WTC11 (cell line): Measurements from ENCODE around the gene MN1. TPM values are rescaled to one million over a fixed set of nuclear protein-coding genes. Genes with fewer than 3 reads are reported as not detected.

Source experiments
- ATAC-seq: fragments of 200-7000 bp; cut with Tn5 transposase; 2 replicates; pipeline ENCODE4 v1.10.0; 2021; ENCODE audit warnings: mild to moderate bottlenecking, moderate library complexity
- CTCF ChIA-PET: fragments of 300-600 bp; sonication (Branson Sonifier 250); formaldehyde crosslinking; loops from one replicate; lab custom pipeline; 2021; ENCODE audit warnings: antibody characterized with exemption; lab: Charles Lee
- POLR2A ChIA-PET: fragments of 350-600 bp; sonication (Branson Sonifier 250); formaldehyde crosslinking; loops from one replicate; lab custom pipeline; 2021; ENCODE audit warnings: antibody characterized with exemption; lab: Charles Lee
- DNase-seq: peaks from one replicate; pipeline ENCODE4 v3.0.0; 2021; ENCODE audit warnings: low spot score
- H3K27ac Mint-ChIP-seq: 2 replicates; pipeline ENCODE4 v1.8.0; 2021; ENCODE audit warnings: mixed read lengths
- H3K27me3 Mint-ChIP-seq: 2 replicates; pipeline ENCODE4 v1.8.0; 2021; ENCODE audit warnings: low read depth, mild to moderate bottlenecking, moderate library complexity, mixed read lengths
- H3K36me3 Mint-ChIP-seq: 2 replicates; pipeline ENCODE4 v1.8.0; 2021; ENCODE audit warnings: mixed read lengths
- H3K4me1 Mint-ChIP-seq: 2 replicates; pipeline ENCODE4 v1.8.0; 2022; ENCODE audit warnings: mixed read lengths
- H3K4me3 Mint-ChIP-seq: 2 replicates; pipeline ENCODE4 v1.8.0; 2021; ENCODE audit warnings: mild to moderate bottlenecking, moderate library complexity, mixed read lengths
- H3K9me3 Mint-ChIP-seq: 2 replicates; pipeline ENCODE4 v1.8.0; 2021; ENCODE audit warnings: mixed read lengths
- FOXJ3 ChIP-seq: sonication (generic); formaldehyde crosslinking; IDR thresholded peaks from 2 replicates; pipeline ENCODE4 v1.9.0; 2021; ENCODE audit warnings: missing genetic modification reagents, mild to moderate bottlenecking, borderline replicate concordance
- MXD4 ChIP-seq: fragments of 250-450 bp; sonication (Bioruptor Pico); IDR thresholded peaks from 2 replicates; pipeline ENCODE4 v1.8.0; 2021; ENCODE audit warnings: mild to moderate bottlenecking, moderate library complexity, borderline replicate concordance
- NR3C1 ChIP-seq: sonication (generic); formaldehyde crosslinking; conservative IDR thresholded peaks from 2 replicates; pipeline ENCODE4 v1.8.1; 2023; ENCODE audit warnings: low read depth, mild to moderate bottlenecking, missing genetic modification reagents
- RELA ChIP-seq: sonication (generic); formaldehyde crosslinking; IDR thresholded peaks from 2 replicates; pipeline ENCODE4 v1.8.1; 2022; ENCODE audit warnings: missing genetic modification reagents, mild to moderate bottlenecking, borderline replicate concordance
- TP53 ChIP-seq: sonication (generic); formaldehyde crosslinking; IDR thresholded peaks from 2 replicates; pipeline ENCODE4 v1.8.1; 2023; ENCODE audit warnings: mild to moderate bottlenecking, missing genetic modification reagents
- ZNF121 ChIP-seq: sonication (generic); formaldehyde crosslinking; IDR thresholded peaks from 2 replicates; pipeline ENCODE4 v1.8.0; 2023; ENCODE audit warnings: missing genetic modification reagents
- ZNF317 ChIP-seq: sonication (generic); formaldehyde crosslinking; IDR thresholded peaks from 2 replicates; pipeline ENCODE4 v1.8.1; 2023; ENCODE audit warnings: low read depth, mild to moderate bottlenecking, moderate library complexity, missing genetic modification reagents, borderline replicate concordance
- ZNF416 ChIP-seq: fragments of 250-450 bp; sonication (Bioruptor Pico); IDR thresholded peaks from 2 replicates; pipeline ENCODE4 v1.9.0; 2021; ENCODE audit warnings: mild to moderate bottlenecking, inconsistent platforms
- ZNF671 ChIP-seq: fragments of 250-450 bp; sonication (Bioruptor Pico); IDR thresholded peaks from 2 replicates; pipeline ENCODE4 v1.8.0; 2021; ENCODE audit warnings: mild to moderate bottlenecking
- total RNA-seq: library from RNA; stranded (reverse); gene quantifications from 3 replicates; pipeline ENCODE4 v1.2.3, GENCODE V29; 2021
- TF ChIP-seq, protein P1 (sequence below): fragments of 250-450 bp; sonication (Bioruptor Pico); IDR thresholded peaks from 2 replicates; pipeline ENCODE4 v2.1.2; 2022; ENCODE audit warnings: mild to moderate bottlenecking, moderate library complexity
- TF ChIP-seq, protein P2 (sequence below): fragments of 250-450 bp; sonication (Bioruptor Pico); conservative IDR thresholded peaks from 2 replicates; pipeline ENCODE4 v1.9.0; 2021; ENCODE audit warnings: mild to moderate bottlenecking
- TF ChIP-seq, protein P3 (sequence below): sonication (generic); formaldehyde crosslinking; IDR thresholded peaks from 2 replicates; pipeline ENCODE4 v1.8.0; 2022; ENCODE audit warnings: mild to moderate bottlenecking, missing genetic modification reagents
- TF ChIP-seq, protein P4 (sequence below): sonication (generic); formaldehyde crosslinking; IDR thresholded peaks from 2 replicates; pipeline ENCODE4 v1.8.0; 2023; ENCODE audit warnings: mild to moderate bottlenecking, missing genetic modification reagents
- TF ChIP-seq, protein P5 (sequence below): sonication (generic); formaldehyde crosslinking; IDR thresholded peaks from 2 replicates; pipeline ENCODE4 v1.8.1; 2022; ENCODE audit warnings: missing genetic modification reagents, borderline replicate concordance

Gene MN1
- total RNA-seq, 1 experiment from 2014 or later, result 21.3 TPM

DNA sequence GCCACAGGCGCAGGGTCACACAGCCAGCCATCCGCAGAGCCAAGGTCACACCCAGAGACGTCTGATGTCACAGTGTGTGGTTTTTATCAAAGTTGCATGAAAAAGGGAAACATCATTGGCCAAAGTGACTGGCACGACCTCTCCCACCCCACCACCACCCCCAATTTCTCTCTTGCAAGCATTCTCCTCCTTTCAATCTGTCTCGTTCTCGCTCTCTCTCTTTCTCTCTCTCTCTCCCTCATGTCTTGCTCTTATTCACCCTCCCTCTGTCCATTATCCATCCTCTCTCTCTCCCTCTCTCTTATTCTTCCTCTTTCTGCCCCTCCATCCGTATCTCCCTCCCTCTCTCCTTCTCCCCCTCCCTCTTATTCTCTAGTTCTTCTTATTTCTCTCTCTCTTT is 40.6 kb downstream of the MN1 start:
- POLR2A ChIA-PET, result no interaction called here
- DNase-seq, result no peak
- H3K36me3 Mint-ChIP-seq, result no peaks in the 10 kb centered on the region
- H3K4me3 Mint-ChIP-seq, result no peak overlapping the region
- peaks cover 17% of the 10 kb centered on the region for H3K4me1 Mint-ChIP-seq
- H3K9me3 Mint-ChIP-seq, result no peaks in the 10 kb centered on the region
- TF ChIP-seq ZNF671 (CRISPR knock-in tag) (no peak), ZNF121 (0 out of 2 replicates have a peak, but pooled peaks have one; percentile 5), ZNF416 (CRISPR knock-in tag) (no peak), ZNF317 (CRISPR knock-in tag) (no peak), TP53 (CRISPR knock-in tag) (no peak)
- TF ChIP-seq, protein P1, sequence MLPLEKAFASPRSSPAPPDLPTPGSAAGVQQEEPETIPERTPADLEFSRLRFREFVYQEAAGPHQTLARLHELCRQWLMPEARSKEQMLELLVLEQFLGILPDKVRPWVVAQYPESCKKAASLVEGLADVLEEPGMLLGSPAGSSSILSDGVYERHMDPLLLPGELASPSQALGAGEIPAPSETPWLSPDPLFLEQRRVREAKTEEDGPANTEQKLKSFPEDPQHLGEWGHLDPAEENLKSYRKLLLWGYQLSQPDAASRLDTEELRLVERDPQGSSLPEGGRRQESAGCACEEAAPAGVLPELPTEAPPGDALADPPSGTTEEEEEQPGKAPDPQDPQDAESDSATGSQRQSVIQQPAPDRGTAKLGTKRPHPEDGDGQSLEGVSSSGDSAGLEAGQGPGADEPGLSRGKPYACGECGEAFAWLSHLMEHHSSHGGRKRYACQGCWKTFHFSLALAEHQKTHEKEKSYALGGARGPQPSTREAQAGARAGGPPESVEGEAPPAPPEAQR (CRISPR knock-in tag), result no peak
- TF ChIP-seq, protein P2, sequence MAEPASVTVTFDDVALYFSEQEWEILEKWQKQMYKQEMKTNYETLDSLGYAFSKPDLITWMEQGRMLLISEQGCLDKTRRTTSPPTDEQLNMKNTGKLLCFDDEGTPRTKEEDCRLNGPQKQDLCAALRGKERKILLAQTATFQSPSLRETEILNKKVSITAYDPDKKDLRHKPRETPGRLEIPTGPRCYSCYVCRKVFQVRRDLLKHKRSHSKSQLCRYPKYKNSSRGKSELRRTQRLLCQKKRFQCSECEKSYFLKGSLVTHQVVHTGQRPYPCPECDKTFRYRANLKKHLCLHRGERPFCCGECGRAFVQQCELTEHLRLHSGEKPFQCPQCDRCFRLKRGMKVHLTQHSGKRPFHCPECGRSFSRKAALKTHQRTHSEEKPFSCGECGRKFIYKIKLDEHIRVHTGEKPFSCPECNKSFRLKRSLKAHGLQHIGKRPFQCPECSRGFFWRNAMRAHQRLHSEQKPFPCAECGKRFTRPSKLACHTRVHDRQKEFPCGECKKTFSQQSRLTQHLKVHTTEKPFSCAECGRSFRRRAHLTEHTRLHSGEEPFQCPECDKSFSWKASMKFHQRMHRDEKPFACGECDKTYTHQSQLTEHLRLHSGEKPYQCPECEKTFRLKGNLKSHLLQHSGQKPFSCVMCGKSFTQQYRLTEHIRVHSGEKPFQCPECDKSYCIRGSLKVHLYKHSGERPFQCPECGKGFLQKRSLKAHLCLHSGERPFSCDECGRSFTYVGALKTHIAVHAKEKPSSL (CRISPR knock-in tag), result no peak
- H3K27ac Mint-ChIP-seq, result no peak overlapping the region
- ATAC-seq, result no peak
- CTCF ChIA-PET, result interaction anchor here (0.7 to 0.9 kb wide), 3 partner anchors 12 to 164 kb away, joined by 3 to 4 read pairs (median 4); no protein-coding TSS in a partner anchor
- H3K27me3 Mint-ChIP-seq, result no peaks in the 10 kb centered on the region

DNA sequence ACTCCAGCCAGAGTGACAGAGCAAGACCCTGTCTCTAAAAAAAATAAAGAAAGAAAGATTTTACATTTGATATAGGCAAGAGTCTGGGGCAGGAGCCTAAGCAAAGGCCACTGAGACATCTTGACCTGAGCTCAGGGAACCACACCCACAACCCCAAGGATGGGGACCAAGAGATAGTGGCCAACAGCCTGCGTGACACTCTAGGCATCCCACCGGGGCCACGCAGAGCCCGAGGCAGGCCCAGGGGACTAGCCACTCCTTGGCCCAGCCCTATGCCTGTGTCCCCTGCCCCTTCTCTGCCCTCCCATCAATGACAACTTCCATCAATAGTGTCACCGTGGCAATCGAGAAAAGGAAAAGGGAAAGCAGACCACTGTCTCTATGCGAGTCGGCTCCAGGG is 41.1 kb downstream of the MN1 start:
- no peaks in the 10 kb centered on the region for H3K36me3 Mint-ChIP-seq
- H3K4me3 Mint-ChIP-seq, result no peak overlapping the region
- CTCF ChIA-PET, result no interaction called here
- POLR2A ChIA-PET, result no interaction called here
- H3K27me3 Mint-ChIP-seq, result no peaks in the 10 kb centered on the region
- no peaks in the 10 kb centered on the region for H3K9me3 Mint-ChIP-seq
- TF ChIP-seq FOXJ3 (CRISPR knock-in tag), result no peak
- TF ChIP-seq NR3C1 (CRISPR knock-in tag), result no peak
- TF ChIP-seq, protein P3, sequence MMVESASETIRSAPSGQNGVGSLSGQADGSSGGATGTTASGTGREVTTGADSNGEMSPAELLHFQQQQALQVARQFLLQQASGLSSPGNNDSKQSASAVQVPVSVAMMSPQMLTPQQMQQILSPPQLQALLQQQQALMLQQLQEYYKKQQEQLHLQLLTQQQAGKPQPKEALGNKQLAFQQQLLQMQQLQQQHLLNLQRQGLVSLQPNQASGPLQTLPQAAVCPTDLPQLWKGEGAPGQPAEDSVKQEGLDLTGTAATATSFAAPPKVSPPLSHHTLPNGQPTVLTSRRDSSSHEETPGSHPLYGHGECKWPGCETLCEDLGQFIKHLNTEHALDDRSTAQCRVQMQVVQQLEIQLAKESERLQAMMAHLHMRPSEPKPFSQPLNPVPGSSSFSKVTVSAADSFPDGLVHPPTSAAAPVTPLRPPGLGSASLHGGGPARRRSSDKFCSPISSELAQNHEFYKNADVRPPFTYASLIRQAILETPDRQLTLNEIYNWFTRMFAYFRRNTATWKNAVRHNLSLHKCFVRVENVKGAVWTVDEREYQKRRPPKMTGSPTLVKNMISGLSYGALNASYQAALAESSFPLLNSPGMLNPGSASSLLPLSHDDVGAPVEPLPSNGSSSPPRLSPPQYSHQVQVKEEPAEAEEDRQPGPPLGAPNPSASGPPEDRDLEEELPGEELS (CRISPR knock-in tag), result no peak
- TF ChIP-seq, protein P4, sequence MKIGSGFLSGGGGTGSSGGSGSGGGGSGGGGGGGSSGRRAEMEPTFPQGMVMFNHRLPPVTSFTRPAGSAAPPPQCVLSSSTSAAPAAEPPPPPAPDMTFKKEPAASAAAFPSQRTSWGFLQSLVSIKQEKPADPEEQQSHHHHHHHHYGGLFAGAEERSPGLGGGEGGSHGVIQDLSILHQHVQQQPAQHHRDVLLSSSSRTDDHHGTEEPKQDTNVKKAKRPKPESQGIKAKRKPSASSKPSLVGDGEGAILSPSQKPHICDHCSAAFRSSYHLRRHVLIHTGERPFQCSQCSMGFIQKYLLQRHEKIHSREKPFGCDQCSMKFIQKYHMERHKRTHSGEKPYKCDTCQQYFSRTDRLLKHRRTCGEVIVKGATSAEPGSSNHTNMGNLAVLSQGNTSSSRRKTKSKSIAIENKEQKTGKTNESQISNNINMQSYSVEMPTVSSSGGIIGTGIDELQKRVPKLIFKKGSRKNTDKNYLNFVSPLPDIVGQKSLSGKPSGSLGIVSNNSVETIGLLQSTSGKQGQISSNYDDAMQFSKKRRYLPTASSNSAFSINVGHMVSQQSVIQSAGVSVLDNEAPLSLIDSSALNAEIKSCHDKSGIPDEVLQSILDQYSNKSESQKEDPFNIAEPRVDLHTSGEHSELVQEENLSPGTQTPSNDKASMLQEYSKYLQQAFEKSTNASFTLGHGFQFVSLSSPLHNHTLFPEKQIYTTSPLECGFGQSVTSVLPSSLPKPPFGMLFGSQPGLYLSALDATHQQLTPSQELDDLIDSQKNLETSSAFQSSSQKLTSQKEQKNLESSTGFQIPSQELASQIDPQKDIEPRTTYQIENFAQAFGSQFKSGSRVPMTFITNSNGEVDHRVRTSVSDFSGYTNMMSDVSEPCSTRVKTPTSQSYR (CRISPR knock-in tag), result no peak
- no peak for TF ChIP-seq MXD4 (CRISPR knock-in tag)
- TF ChIP-seq, protein P5, sequence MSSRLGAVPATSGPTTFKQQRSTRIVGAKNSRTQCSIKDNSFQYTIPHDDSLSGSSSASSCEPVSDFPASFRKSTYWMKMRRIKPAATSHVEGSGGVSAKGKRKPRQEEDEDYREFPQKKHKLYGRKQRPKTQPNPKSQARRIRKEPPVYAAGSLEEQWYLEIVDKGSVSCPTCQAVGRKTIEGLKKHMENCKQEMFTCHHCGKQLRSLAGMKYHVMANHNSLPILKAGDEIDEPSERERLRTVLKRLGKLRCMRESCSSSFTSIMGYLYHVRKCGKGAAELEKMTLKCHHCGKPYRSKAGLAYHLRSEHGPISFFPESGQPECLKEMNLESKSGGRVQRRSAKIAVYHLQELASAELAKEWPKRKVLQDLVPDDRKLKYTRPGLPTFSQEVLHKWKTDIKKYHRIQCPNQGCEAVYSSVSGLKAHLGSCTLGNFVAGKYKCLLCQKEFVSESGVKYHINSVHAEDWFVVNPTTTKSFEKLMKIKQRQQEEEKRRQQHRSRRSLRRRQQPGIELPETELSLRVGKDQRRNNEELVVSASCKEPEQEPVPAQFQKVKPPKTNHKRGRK, result no peak
- TF ChIP-seq RELA (CRISPR knock-in tag), result no peak
- H3K27ac Mint-ChIP-seq, result no peak overlapping the region
- ATAC-seq (no peak), DNase-seq (no peak)
- H3K4me1 Mint-ChIP-seq, result peaks cover 19% of the 10 kb centered on the region
